Fibroblast of upper back skin (primary cell): ENCODE results near the gene CPEB3.
"Not testable (repeated sequence)": the region's sequence is repeated elsewhere in the genome, so short reads cannot be mapped to it uniquely, and the experiment has no call there.

Experiments used
- DNase-seq: peaks from one replicate; pipeline ENCODE4 v3.0.0-alpha.2; 2013

The CPEB3 gene

GRCh38 chr10:92134049-92134448 is 156.8 kb downstream of the CPEB3 start:
- not testable (repeated sequence) for DNase-seq

DNA sequence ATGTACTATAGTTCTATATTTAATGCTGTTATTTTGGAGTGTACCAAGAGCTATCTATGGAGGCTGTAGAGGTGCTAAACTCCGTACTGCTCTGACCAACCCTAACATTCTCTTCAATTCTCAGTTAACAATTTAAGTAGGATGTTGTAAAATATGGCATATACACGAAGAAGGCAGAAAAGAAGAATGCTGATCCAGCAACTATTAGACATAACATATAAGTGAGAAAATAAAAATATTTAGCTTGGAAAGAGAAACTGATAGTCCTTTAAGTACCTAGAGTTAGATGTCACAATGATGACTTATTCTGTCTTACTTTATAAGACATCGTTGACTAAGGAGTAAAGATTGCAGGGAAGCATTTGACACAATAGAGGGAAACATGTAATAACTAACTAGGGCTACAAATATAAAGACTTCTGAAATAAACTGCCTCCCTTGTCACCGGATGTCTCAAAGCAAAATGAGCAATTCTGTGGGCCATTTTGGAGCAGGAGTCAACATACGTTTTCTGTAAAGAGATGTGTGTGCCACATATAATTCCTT is 159.5 kb downstream of the CPEB3 start:
- no peak for DNase-seq

GRCh38 chr10:92130622-92131274 is 160.1 kb downstream of the CPEB3 start:
- DNase-seq: no peak

DNA sequence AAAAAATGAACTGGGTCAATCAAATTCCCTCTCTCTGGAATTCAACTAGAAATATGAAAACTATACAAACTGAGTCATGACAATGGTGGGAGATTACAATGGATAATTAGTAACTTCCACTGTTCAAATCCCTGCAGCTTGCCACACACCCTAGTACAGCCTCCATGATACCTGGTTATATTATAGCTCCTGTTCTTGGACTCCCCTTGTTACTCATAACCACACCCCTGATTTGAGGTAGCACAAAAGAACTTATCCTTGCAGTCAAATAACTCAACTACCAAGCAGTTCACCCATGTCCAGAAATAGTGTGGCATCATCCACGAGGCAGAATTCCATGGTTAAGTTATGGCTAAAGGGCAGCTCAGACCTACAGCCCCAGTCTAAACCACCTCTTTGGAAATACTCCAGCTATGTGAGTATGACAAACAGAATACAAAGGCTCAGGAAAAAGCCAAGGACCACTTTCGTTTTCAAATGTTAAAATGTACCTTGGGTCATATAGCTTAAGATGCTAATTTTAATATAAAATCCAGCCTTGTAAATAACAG is 164.7 kb downstream of the CPEB3 start:
- peak; percentile 26 for DNase-seq

GRCh38 chr10:92125144-92125543 is 165.7 kb downstream of the CPEB3 start:
- DNase-seq: no peak

GRCh38 chr10:92124616-92125143 is 166.2 kb downstream of the CPEB3 start:
- DNase-seq: peak; percentile 73

GRCh38 chr10:92124020-92124419 is 166.9 kb downstream of the CPEB3 start:
- no peak for DNase-seq

GRCh38 chr10:92122941-92123450 is 167.9 kb downstream of the CPEB3 start:
- DNase-seq: no peak

GRCh38 chr10:92121686-92122492 is 169.0 kb downstream of the CPEB3 start:
- DNase-seq: no peak

DNA sequence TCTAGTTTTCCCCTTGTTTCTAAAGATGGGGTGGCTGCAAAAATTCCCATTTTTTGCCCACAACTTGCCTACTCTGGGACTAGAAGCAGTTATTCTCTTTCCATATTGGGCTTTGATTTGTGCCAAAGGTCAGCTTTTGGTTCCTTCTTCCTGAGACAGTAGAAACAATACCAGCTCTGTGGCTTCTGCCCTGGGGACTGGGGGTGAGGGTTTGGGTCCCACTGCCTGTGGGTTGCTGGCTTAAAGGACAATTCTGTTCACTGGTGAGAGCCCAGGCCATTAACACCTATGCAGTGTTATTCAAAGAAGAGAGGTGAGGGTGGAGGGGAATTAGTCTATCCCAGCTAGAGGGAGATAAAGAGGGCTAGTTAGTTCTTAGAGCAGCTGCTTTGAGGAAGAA is 171.5 kb downstream of the CPEB3 start:
- no peak for DNase-seq

DNA sequence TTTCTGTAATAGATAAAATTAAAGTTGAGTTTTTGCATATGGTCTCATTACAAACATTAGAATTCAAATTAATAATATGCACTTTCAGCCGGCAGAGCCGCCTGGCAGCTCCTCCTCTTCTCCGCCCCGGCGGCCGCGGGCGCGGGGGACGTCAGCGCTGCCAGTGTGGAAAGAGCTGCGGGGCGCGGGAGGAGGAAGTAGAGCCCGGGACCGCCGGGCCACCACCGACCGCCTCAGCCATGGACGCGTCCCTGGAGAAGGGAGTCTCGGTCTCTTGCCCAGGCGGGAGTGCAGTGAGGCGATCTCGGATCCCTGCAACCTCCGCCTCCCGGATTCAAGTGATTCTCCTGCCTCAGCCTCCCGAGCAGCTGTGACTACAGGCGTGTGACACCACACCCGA is 176.0 kb downstream of the CPEB3 start:
- DNase-seq: not testable (repeated sequence)

DNA sequence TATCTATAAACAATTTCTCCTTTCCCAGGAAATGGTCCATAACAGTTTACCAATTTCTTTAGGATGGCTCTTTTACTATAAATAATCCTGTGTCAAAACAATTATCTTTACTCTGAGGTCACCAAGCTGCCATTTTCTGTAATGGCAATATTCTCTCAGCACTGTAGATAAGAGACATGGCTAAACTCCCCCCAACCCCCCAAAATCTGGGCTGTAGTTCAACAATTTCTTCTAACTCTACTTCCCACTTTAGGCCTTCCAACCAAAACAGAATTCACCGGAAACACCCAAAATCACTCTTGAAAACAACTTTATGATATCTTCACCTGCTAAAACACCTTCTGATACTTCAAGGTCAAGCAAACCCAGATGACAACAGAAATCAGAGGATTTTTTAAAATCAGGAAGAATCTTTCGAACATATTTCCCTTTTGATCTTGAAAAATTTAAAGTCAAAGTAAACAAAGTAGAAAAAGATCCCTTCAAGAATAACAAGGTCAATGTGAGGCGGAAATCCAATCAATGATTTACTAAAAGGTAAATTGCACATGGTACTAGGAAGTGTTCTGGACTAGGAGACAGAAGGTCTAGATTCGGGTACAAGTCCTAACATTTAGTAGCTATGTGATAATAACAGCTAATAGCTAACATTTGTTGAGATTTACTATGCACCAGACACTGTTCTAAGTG is 176.8 kb downstream of the CPEB3 start:
- no peak for DNase-seq

DNA sequence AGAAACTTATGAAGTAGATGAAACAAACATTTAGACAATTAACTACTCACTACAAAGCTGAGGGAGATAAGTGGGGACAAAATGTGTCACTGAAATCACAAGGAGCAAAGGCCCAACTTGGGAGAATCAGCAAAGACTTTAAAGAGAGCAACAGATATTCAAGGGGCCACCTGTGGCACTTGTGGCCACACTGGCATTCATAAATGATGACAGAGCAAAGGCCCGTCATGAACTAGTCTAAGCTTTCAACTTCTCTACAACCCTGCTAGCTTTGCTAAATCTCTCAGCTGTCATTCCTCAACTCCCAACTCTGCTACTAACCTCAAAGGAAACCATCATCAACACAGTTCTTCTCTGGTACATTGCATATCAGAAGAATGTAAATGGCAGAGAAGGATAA is 178.4 kb downstream of the CPEB3 start:
- no peak for DNase-seq

GRCh38 chr10:92111336-92111939 is 179.4 kb downstream of the CPEB3 start:
- no peak for DNase-seq

GRCh38 chr10:92110039-92110794 is 180.7 kb downstream of the CPEB3 start:
- peak; percentile 66 for DNase-seq

DNA sequence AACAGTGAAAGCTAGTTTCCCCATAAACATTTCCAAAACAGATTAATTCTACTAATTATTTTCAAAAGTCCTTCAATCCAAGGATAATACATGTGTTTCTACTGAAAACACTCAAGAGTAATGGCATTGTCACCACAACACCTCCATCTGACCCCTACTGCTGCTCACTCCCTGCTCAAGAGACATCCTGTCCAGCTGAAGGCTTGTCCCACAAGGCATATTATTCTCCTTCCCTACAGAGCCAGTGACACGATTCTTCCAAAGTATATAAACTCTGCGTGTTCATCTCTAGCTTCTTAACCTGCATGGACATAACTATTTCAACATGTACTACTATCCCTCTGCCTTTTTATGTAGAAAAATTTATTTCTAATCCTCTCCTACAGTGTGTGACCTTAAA is 182.1 kb downstream of the CPEB3 start:
- DNase-seq: no peak

DNA sequence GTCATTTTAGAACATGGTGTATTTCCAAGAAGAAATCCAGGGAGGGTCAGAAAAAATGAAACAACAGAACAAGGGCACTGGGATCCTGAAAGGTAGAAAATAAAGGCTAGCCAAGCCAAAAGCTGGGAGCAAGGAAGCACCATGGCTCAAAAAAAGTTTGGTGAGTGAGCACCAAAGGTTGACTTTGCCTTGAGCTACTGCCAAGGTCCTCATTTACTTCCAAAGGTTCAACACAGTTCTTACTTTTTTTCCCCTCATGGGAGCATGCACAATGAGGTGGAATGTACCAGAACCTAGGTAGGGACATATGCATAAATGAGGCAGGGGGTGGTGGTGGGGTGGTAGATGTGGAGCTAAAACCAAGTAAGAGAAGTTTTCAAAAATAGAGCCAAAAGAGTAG is 182.8 kb downstream of the CPEB3 start:
- DNase-seq: no peak

- peak; percentile 78 for DNase-seq
Observed at GRCh38 chr10:92103376-92104090, 187.3 kb downstream of the CPEB3 start.

DNA sequence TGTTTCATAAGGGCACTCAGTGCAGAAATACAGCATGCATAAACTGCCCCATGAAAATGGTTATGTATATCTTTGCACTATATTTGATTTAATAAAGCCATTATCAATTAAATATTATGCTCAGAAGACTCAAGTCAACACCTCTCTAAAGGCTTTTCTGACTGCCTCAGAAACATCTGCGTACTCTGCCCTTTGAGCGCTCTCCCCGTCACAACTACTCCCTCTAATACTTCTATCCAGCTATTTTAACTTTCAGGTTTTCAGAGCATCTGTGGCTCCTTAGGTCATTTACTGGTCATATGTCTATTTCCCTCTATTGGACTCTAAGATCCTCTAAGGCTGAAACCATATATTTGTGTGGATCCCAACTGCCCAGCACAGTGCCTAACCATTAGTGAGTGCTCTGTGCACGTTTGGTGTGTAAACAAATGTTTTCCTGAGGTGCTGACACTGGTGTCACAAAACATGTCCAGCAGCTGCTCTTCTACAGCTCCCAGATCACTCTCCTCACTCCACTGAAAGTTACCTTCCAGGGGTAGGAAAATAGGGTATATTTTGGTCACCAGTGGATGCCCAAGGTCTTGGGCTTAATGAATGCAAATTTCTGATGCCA is 188.2 kb downstream of the CPEB3 start:
- no peak for DNase-seq

DNA sequence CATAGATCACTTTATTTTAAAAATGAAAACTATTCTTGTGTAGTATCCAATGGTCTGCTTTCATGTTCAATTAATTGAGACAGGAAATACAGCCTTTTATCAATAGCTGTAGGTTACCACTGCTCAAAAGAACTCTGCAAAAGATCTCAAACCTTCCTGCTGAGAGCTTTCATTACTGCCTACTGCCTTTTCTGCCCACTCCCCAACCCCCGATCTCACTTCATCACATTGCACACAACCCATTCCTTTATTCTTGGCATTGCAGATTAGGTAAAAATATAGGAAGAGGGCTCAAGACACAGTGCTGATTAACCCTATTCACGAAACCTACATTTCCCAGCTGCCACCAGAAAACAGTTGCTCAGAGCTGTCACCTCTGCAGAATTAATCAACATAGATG is 195.9 kb downstream of the CPEB3 start:
- no peak for DNase-seq
